ENCODE measurements around the gene RTN1. TPM values are rescaled to one million over a fixed set of nuclear protein-coding genes. Genes with fewer than 3 reads are reported as not detected.

Gene RTN1
- polyA plus RNA-seq, 1 of the 3 experiments (the other 2 are of a cell fraction): 1.6 TPM

GRCh38 chr14:59803052-59803540 lies 67.5 kb downstream of the RTN1 start:
- TF ChIP-seq JUND (IDR thresholded peaks at IDR 0.05): no peak
- TF ChIP-seq, protein P1, sequence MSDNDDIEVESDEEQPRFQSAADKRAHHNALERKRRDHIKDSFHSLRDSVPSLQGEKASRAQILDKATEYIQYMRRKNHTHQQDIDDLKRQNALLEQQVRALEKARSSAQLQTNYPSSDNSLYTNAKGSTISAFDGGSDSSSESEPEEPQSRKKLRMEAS (IDR thresholded peaks at IDR 0.05; ENCODE audit: low read depth): no peak
- TF ChIP-seq EP300 (IDR thresholded peaks at IDR 0.05; ENCODE audit: borderline replicate concordance in 1 of 2, low read depth in 1 of 2, low read length in 1 of 2): no peak
- TF ChIP-seq ZBTB33 (IDR thresholded peaks at IDR 0.05; ENCODE audit: borderline replicate concordance, low read depth): no peak
- TF ChIP-seq, protein P2, sequence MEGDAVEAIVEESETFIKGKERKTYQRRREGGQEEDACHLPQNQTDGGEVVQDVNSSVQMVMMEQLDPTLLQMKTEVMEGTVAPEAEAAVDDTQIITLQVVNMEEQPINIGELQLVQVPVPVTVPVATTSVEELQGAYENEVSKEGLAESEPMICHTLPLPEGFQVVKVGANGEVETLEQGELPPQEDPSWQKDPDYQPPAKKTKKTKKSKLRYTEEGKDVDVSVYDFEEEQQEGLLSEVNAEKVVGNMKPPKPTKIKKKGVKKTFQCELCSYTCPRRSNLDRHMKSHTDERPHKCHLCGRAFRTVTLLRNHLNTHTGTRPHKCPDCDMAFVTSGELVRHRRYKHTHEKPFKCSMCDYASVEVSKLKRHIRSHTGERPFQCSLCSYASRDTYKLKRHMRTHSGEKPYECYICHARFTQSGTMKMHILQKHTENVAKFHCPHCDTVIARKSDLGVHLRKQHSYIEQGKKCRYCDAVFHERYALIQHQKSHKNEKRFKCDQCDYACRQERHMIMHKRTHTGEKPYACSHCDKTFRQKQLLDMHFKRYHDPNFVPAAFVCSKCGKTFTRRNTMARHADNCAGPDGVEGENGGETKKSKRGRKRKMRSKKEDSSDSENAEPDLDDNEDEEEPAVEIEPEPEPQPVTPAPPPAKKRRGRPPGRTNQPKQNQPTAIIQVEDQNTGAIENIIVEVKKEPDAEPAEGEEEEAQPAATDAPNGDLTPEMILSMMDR (IDR thresholded peaks at IDR 0.05): no peak
- TF ChIP-seq TCF12 (IDR thresholded peaks at IDR 0.05): no peak
- no peak for TF ChIP-seq FOXM1 (IDR thresholded peaks at IDR 0.05; ENCODE audit: low read depth)
- no peak for TF ChIP-seq EZH2phosphoT487 (IDR thresholded peaks at IDR 0.05; ENCODE audit: borderline replicate concordance, low read depth)
- no peak for TF ChIP-seq MEF2A (IDR thresholded peaks at IDR 0.05; ENCODE audit: borderline replicate concordance, low read depth)
- no peak for TF ChIP-seq SIN3A (IDR thresholded peaks at IDR 0.05; ENCODE audit: borderline replicate concordance, low read depth, low read length)
- no peak for TF ChIP-seq GATA2 (CRISPR knock-in tag; IDR thresholded peaks at IDR 0.05)
- TF ChIP-seq USF1 (IDR thresholded peaks at IDR 0.05; ENCODE audit: borderline replicate concordance, low read depth): no peak
- TF ChIP-seq SMC3 (IDR thresholded peaks at IDR 0.05; ENCODE audit: low read depth, low read length): no peak
- TF ChIP-seq FOSL2 (IDR thresholded peaks at IDR 0.05; ENCODE audit: borderline replicate concordance, low read depth): no peak
- TF ChIP-seq ELF1 (IDR thresholded peaks at IDR 0.05): no peak
- TF ChIP-seq POLR2AphosphoS5 (IDR thresholded peaks at IDR 0.05; ENCODE audit: low read depth, low read length): no peak
- no peak for TF ChIP-seq RAD21 (IDR thresholded peaks at IDR 0.05; ENCODE audit: low read length)
- TF ChIP-seq RCOR1 (IDR thresholded peaks at IDR 0.05; ENCODE audit: low read length): no peak
- TF ChIP-seq NFIC (IDR thresholded peaks at IDR 0.05; ENCODE audit: borderline replicate concordance): no peak
- Histone ChIP-seq H4K20me1 (ENCODE audit: insufficient read depth) (no peaks in the 10 kb centered on the region), H2AFZ (ENCODE audit: low read depth) (no peak overlapping the region), H3K36me3 (replicated peaks in 1 of 2; ENCODE audit: control insufficient read depth in 1 of 2, insufficient read depth in 2 of 2, low read length in 1 of 2) (no peaks in the 10 kb centered on the region), H3F3A (replicated peaks; ENCODE audit: insufficient read depth) (no peaks in the 10 kb centered on the region), H3K27ac (ENCODE audit: low read depth in 2 of 2, low read length in 1 of 2) (no peak overlapping the region), H3K9me2 (no peaks in the 10 kb centered on the region), H3K9me3 (no peaks in the 10 kb centered on the region), H3K27me3 (ENCODE audit: insufficient read depth) (no peaks in the 10 kb centered on the region), H3K4me3 (ENCODE audit: low read depth in 2 of 2, low read length in 1 of 2) (no peak overlapping the region), H3K4me2 (no peak overlapping the region), H3K4me1 (ENCODE audit: control insufficient read depth in 1 of 2, insufficient read depth in 2 of 2, low read depth in 1 of 2, low read length in 1 of 2) (no peaks in the 10 kb centered on the region), H3K79me2 (ENCODE audit: insufficient read depth) (no peaks in the 10 kb centered on the region), H3K9ac (no peak overlapping the region)
- ChIA-PET POLR2A (no interaction called here), CTCF (interaction anchor here (0.5 kb wide), 1 partner anchor 171 kb away, joined by 3 read pairs; no protein-coding TSS in a partner anchor)
- 61% methylated on average over 7 of the region's 7 CpGs for WGBS (ENCODE audit: low lambda C conversion rate)
- no peak for DNase-seq
